ENCODE data around the gene MPRIP. TPM values are rescaled to one million over a fixed set of nuclear protein-coding genes. Genes with fewer than 3 reads are reported as not detected.

MPRIP gene
- total RNA-seq, 1 experiment from 2014 or later = 1,274 TPM

- intact Hi-C loops (cut with micrococcal nuclease) = no loop called here
- DNase-seq (no peak), ATAC-seq (no peak)
- no peak overlapping the region for H3K4me2 ChIP-seq (ENCODE audit: low read length)
- no peaks in the 10 kb centered on the region for H3K9me3 ChIP-seq (ENCODE audit: low read length)
- H3K36me3 ChIP-seq (ENCODE audit: low read depth, low read length) = peaks cover 96% of the 10 kb centered on the region
- H4K20me1 ChIP-seq (ENCODE audit: low read length) = peaks cover 96% of the 10 kb centered on the region
- TF ChIP-seq EZH2 (IDR thresholded peaks at IDR 0.05; ENCODE audit: low read length, unreplicated experiment) (no peak), EZH2phosphoT487 (IDR thresholded peaks at IDR 0.05; ENCODE audit: borderline replicate concordance, low read length) (no peak), CTCF (conservative IDR thresholded peaks at IDR 0.05; ENCODE audit: low read depth, low read length) (no peak)
- no peak overlapping the region for H3K4me3 ChIP-seq (ENCODE audit: low read length)
- no peaks in the 10 kb centered on the region for H3K27me3 ChIP-seq (ENCODE audit: low read length)
- no peak overlapping the region for H3K9ac ChIP-seq (ENCODE audit: low read length)
- H3K9me2 ChIP-seq (replicated peaks; ENCODE audit: low read length) = no peaks in the 10 kb centered on the region
- CTCF ChIA-PET = no interaction called here
- H2AFZ ChIP-seq (ENCODE audit: low read length) = no peak overlapping the region
- H3K27ac ChIP-seq (ENCODE audit: low read length) = no peak overlapping the region
- POLR2A ChIA-PET (ENCODE audit: unreplicated experiment) = no interaction called here
- peaks cover 33% of the 10 kb centered on the region for H3K4me1 ChIP-seq (ENCODE audit: insufficient read depth, low read length)
- peaks cover 100% of the 10 kb centered on the region for H3K79me2 ChIP-seq (ENCODE audit: low read length)
- no TSS peak for BruUV-seq (replicated peaks)
- peaks cover 26% of the 10 kb centered on the region for H3F3A ChIP-seq (ENCODE audit: low read length, unreplicated experiment)
Measured at GRCh38 chr17:17088086-17088485, 45.8 kb downstream of the MPRIP start.

- Histone ChIP-seq H3K9ac (ENCODE audit: low read length) (no peak overlapping the region), H3K27ac (ENCODE audit: low read length) (no peak overlapping the region), H3K4me3 (ENCODE audit: low read length) (no peak overlapping the region), H3K9me2 (replicated peaks; ENCODE audit: low read length) (no peaks in the 10 kb centered on the region), H3K9me3 (ENCODE audit: low read length) (no peaks in the 10 kb centered on the region), H4K20me1 (ENCODE audit: low read length) (peaks cover 98% of the 10 kb centered on the region), H3K79me2 (ENCODE audit: low read length) (peaks cover 100% of the 10 kb centered on the region), H3K4me2 (ENCODE audit: low read length) (no peak overlapping the region), H3K36me3 (ENCODE audit: low read depth, low read length) (peaks cover 96% of the 10 kb centered on the region), H3K4me1 (ENCODE audit: insufficient read depth, low read length) (peaks cover 33% of the 10 kb centered on the region), H3K27me3 (ENCODE audit: low read length) (no peaks in the 10 kb centered on the region), H3F3A (ENCODE audit: low read length, unreplicated experiment) (peaks cover 26% of the 10 kb centered on the region), H2AFZ (ENCODE audit: low read length) (no peak overlapping the region)
- intact Hi-C loops (cut with micrococcal nuclease) = no loop called here
- ATAC-seq = 0 out of 2 replicates have a peak, but pooled peaks have one; percentile 23
- ChIA-PET CTCF (no interaction called here), POLR2A (ENCODE audit: unreplicated experiment) (interaction anchor here (0.7 kb wide), 1 partner anchor 22 kb away, joined by 3 read pairs; no protein-coding TSS in a partner anchor)
- BruUV-seq (replicated peaks) = no TSS peak
- no peak for TF ChIP-seq EZH2phosphoT487 (IDR thresholded peaks at IDR 0.05; ENCODE audit: borderline replicate concordance, low read length)
- TF ChIP-seq EZH2 (IDR thresholded peaks at IDR 0.05; ENCODE audit: low read length, unreplicated experiment) = no peak
- TF ChIP-seq CTCF (conservative IDR thresholded peaks at IDR 0.05; ENCODE audit: low read depth, low read length) = no peak
- DNase-seq = no peak
Measured at GRCh38 chr17:17088541-17089525, 46.6 kb downstream of the MPRIP start.
